Stimulated activated CD4-positive, alpha-beta T cell treated with anti-CD3 and anti-CD28 coated beads, TNF-alpha, amount 100 ng/mL, for 1 hour (primary cell): ENCODE data around the gene LZTFL1.
"Not testable (repeated sequence)": the region's sequence is repeated elsewhere in the genome, so short reads cannot be mapped to it uniquely, and the experiment has no call there.

Source experiments
- DNase-seq, 3 donors: peaks; one replicate each; pipeline ENCODE4 v3.0.0-alpha.2; 2020; ENCODE audit warnings: low read depth in 3 of 3, low spot score in 1 of 3

LZTFL1 gene

DNA sequence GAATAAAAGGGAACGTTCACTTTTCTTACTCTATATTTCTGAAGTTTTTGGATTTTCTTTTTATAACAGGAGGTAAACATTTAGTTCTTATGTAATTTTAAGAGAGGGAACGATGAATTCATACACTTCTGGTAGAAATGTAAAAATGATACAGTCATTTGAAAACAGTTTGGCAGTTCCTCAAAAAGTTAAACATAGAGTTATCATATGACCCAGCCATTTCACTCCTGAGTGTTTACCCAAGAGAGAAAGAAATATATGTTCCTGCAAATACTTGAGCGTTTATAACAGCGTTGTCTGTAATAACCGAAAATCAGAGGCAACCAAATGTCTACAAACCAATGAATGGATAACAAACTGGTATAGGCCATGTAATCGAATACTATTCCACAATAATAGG lies 23.6 kb upstream of the LZTFL1 start:
- DNase-seq: no peak

DNA sequence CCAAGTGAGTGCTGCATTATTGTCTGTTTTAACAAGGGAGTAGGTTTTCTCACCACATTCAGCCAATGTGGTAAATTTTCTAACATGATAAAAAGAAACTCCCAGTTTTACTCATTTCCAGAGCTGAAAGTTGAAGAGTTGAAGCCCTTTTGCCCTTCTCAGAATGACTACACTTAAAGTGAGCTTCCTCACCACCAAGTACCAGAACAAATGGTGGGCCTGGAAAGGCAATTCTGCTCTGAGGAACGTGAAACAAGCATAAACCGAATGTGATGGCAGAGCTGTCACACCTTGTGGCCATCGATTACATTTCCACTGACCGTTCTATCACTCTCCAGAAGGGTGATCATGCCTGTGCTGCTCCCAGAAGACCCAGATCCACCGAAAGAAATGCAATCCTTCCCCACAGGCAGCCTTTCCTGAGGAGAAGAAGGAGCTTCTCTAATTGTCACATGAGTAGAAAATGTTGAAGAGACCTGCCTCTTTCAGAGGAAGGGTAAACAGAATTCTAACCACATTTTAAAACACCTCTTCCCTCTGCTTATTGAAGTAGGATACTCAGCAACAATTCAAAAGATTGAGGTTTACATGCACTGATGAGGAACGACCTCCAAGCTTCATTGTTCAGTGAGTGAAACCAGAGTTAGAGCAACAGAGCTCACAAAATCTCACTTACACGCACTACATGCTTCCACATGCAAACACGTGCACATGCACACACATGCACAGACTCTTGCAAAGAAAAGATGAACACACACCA lies 23.0 kb upstream of the LZTFL1 start:
- DNase-seq: no peak

DNA sequence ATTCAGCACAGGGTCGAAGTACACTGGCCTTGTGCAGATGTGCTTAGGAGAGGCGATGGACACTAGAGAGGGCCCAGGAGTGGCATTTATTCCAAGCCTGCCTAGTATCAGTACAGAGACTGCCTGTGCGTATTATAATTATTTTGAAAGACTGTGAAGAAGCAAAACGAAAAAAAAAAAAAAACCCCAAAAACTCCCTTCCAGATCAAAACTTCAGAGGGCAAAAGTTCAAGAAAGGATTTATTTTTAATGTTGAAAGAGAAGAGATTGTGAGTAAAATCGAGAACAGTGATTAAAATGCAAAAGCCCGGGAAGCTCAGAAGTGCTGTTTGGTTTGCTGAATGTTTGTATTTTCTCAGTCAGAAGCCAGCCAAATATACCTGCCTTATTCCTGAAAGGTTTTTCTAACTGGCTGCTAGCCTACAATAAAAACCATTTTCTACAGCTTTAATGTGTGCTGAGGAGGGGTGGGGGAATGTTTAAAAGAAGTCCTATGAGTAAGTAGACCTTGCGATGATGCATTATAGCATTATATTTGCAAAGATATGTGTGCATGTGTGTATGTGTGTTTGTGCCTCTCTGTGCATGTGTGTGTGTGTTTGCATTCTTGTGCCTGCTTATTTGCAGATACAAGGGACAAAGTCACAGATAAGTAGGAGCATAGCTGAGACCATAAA lies 19.3 kb upstream of the LZTFL1 start:
- no peak for DNase-seq

DNA sequence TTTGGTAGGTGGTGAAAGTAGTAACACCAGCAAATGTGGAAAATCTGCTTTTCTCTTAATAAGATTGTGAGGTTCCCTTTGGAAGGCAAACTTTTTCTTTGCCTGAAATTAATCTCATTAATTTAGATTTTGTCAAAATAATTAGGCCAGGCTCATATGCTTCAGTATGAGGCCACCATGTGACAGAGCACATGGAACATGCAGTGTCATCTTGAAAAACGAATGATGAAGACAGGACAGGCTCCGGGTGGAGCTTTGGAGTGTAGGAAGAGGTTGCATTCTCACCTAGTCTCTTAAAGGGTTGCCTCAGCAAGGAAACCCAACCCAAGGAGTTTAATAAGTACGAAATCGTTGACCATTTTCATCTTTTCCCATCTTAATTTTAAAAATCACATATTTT lies 18.6 kb upstream of the LZTFL1 start:
- no peak for DNase-seq

DNA sequence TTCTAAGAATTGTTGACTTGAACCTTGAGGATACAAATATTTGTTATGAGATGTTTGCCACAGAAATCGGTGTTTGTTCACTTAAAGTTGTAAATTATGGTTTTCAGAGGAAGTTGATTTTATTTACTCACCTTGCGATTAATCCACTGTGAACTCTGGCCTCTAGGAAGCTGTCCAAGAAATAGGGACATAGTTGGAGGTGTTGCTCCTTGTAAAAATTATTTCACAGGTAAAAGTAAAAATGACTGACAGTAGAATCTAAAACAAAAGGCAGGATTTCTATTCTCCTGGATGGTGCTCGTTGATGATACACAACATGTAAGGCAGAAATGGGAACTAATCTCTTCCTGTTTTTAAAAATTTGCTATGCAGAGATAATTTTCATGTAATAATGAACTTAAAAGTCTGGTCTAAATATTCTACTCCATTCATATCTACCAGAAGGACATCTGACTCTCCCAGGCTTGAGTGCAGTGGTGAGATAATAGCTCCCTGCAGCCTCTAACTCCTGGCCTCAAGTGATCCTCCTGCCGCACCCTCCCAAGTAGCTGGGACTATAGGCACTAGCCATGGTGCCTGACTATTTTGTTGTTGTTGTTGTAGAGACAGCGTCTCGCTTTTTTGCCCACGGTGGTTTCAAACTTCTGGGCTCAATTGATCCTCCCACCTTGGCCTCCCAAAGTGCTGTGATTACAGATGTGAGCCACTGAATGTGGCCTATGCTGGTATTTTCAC lies 17.1 kb upstream of the LZTFL1 start:
- no peak for DNase-seq

DNA sequence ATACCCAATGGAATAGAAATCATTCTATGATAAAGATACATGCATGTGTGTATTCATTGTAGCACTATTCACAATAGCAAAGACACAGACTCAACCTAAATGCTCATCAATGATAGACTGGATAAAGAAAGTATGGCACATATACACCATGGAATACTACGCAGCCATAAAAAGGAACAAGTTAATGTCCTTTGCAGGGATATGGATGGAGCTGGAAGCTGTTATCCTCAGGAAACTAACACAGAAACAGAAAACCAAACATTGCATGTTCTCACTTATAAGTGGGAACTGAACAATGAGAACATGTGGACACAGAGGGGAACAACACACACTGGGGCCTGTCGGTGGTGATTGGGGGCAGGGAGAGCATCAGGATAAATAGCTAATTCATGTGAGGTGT lies 15.1 kb upstream of the LZTFL1 start:
- DNase-seq: not testable (repeated sequence)

DNA sequence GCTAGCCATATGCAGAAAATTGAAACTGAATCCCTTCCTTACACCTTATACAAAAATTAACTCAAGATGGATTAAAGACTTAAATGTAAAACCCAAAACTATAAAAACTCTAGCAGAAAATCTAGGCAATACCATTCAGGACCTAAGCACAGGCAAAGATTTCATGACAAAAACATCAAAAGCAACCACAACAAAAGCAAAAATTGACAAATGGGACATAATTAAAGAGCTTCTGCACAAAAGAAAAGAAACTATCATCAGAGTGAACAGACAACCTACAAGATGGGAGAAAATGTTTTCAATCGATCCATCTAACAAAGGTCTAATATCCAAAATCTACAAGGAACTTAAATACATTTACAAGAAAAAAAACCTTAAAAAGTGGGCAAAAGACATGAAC lies 14.4 kb upstream of the LZTFL1 start:
- DNase-seq: not testable (repeated sequence)

DNA sequence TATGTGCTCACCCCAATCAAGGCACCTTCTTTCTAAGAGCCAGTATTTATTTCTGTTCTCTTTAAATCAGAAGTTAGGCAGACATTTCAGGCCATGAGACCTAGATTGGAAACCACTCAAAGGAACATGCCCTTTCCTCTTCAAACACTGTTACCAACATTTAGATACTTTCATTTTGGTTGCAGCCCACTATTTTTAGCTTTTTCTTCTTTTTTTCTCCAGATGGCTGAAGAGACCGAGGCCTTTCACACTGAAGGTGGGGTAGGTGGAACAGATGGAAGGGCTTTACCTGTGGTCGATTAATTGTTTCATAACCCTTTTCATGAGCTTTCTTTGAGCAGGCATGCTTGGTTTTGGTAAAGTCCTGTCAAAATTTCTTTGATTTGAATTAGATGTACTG lies 10.9 kb upstream of the LZTFL1 start:
- DNase-seq: no peak

DNA sequence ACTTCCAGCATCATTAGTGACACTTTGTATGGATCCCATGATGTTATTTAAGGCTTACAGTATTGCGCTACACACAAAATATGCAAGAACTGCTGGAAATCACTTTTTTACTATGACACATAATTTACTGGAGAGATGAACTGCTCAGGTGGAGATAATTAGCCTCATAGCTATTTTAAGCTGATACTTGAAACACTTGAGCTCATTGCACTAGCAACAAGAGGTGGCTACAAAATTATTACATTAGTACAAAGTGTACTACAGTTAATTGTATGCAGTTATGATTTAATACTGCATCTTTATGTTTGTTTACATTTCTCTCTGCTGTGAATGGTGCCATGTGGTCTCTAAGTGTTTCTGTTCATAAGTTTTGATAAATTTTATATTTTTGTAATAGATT lies 6.5 kb upstream of the LZTFL1 start:
- DNase-seq: no peak

DNA sequence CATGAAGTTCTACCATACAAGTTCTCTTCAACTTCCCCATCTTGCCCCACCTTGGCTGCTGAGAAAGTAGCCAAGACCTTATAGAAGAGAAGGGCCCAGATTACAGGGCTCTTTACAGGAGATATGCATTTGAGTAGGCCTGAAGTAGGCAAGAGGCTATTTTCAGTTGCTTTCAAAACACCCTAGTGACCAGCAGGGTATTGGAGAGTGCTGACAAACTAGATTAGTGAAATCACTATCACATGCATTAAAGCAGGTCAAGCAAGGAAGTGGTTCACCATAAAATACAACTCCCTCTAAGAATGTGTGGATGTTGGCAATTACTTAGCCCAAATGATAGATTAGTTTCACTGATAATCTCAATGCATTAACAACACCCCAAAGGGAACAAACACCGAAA lies 2.7 kb upstream of the LZTFL1 start:
- DNase-seq: no peak

DNA sequence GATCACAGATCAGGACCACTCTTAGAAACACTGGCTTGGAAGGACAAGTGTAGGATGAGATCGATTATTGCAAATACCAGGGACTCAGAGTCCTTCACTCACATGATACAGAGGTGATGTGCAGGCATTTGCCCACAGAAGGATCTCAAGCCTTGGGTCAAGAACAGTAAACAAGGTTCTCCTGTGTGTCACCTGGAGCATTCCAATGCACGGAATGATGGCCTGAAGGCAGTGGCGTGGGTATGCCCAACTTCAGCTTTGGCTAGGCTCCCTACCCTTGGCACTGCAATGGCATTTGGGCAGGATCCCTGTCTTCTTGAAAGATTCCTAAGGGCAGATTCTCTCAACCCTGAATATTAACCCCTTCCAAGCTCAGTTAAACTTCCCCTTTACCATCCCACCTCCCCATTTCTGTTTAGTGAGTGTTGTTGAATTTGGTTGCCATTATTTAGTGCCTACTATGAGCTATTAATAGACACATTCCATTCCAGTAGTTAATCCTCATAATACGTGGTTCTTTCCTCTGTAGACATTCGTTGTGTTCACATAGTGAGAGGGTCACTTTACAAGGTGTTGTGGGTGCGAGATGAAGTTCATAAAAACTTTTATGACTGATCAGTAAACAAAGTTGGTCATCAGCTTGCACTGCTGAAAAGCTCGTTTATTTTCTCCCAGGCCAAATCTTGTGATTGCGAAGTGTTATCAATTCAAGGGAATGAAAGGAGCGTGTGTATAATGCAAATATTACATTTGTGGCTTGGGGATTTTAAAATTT lies 1.1 kb upstream of the LZTFL1 start:
- no peak for DNase-seq

DNA sequence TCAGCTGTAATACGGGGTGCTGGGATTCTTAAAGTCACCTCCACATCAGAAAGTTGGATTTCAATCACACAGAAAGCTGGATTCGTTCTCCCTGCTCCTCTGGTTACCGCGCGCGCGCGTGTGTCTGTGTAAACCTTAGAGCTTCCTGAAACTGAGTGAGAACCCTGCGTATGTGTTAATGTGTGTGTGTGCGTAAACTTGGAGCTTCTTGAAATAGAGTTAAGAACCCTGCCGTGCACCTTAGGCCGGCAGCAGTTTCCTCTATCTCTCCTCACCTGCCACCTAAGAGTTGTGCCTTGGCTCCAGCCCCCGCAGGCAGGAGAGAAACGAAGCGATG lies 531 bp downstream of the LZTFL1 start:
- no peak for DNase-seq

DNA sequence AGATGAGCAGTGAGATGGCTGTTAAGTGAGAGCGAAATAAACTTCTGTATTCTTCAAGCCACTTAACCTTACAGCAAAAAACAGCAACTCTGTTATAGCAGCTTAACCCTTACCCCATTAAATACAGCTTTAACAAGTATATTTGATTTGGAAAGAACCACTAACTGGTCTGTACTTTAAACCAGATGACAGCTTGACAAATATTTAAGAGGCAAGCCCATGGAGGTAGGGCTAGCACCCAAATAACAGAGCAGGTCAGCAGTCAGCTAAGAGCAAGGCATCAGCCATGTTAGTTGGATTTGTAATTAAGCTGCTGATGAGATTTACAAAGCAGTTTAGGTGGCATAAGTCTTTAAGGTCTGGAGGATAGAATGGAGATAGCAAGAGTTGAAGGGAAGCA lies 3.5 kb downstream of the LZTFL1 start:
- no peak for DNase-seq

DNA sequence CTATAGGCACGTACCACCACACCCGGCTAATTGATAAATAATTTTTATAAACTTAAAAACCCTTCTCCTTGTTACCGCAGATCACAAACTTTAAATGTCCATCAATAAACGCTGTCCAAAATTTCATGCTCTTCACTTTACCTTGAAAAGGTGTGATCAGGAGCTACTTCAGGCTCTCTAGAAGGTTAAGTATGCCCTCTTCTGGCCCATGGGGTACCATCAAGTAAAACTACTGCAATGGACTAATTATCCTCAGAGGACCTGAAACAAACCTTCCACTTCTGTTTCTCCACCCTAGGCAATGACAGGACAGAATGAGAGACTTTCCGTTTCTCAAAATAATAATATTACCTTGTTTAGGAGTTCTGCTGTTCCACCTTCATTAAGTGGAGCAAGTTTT lies 9.2 kb downstream of the LZTFL1 start:
- no peak for DNase-seq

DNA sequence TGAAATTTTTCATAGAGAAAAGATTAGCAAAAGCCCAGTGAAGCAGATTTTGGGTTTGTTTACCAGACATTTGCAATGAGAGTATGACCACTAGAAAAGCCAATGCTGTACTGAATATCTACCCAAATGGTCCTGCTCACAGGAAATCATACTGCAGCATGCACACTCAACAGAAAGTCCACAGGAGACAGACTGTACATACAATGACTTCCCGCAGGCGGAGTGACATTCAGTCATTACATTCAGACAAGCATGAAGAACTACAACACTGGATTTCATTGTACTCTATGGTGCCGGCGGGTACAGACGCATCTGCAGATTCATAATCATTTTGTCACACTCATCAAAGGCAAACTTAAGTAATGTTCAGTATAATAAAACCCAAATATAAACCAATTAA lies 11.8 kb downstream of the LZTFL1 start:
- DNase-seq: no peak

DNA sequence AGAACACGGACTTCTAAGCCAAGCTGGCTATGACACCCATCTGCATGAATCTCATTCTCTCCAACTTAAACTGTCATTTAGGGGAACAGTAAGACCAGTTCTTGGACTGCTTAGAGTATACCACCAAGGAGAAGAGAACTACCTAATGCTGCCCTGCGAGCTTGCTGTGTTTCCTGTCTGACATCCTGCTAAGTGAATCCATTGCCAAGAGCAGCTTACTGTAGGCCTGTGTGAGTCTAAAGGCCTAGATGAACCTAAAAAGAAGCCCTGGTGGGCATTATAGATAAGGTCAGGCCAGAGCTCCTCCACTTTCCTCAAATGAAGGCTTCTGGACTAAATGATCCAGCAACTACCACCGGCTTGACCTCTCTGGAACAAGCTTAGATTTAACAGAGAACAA lies 15.0 kb downstream of the LZTFL1 start:
- no peak for DNase-seq

DNA sequence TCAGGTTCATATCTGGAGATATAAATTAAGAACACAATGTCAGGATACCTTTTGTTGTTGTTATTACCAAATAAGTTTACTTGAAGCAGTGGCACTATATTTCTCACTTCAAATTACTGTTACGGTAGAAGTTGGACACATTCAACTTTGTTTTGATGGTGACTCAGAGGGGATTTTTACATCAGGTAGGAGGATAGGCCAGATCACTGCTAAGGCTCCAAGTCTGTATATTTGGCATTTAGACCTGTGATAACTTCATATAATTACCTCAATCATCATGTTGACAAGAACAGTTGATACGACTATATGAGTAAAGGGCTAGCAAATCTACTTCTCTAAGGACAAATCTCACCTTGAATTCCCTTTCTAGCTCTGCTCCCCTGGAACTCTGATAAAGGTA lies 15.6 kb downstream of the LZTFL1 start:
- DNase-seq: no peak

DNA sequence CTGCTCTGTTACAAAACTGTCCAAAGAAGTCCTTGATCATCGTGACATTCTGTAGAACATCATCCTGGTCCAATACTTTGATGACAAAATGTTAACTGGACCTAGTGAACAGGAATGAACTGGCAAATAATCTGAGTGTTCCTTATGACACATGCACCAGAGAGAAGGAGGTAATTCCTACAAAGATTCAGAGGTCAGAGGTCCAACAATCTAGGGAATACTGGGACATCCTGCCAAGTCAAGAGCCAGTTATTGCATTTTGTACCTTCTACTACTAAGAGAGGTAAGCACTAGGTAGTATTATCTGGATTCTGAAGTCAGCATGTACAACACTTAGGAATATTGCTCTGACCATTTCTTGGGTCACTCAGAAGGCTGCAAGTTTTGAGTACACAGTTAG lies 20.8 kb downstream of the LZTFL1 start:
- no peak for DNase-seq

DNA sequence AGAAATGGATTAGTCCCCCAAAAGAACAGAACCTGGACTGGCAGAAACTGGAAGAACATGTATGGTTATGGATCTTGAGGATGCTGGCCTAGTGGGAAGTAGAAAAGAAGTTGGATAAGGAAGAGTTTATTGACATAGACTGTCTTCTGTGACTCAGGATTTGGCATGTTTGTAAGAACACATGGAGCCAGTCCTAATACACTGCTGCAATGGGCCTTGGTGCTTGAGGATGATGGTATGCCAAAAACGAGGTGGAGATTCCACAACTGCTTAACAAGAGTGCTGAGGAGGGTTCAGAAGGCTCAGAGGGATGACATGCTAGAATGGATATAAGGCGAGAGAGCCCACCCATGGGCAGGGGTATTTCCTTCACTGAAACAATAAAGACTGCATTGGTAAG lies 22.4 kb downstream of the LZTFL1 start:
- no peak for DNase-seq

DNA sequence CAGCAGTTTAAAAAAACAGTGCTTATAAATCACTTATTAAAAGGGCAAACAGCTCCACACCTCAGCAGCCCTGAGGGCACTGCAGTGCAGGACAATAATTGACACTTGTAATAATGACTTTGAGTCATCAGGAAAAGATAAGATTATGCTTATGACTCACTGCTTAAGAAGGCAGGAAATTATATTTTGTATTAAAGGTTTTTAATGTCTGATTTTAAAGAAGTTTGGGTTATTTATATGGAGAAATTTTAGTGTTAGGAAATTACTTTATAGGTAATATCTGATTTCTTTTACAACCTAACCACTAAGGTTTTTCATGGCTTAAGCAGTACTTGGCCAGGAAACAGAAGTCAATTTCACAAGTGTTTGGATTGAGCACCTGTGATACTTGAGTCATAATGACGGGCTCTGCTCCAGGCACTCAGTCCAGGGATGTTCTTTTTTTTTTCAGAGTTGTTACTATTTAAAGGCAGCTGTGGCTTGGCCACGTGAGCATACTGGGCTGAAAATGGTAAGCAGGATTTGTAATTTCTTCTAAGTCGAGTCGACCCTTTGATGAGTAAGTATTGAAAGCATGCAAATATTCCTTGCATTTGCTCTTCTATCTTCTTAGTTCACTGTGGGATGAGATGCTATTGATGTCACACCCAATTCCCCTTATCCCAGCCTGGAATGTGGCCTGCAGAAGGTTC lies 23.9 kb downstream of the LZTFL1 start:
- no peak for DNase-seq

DNA sequence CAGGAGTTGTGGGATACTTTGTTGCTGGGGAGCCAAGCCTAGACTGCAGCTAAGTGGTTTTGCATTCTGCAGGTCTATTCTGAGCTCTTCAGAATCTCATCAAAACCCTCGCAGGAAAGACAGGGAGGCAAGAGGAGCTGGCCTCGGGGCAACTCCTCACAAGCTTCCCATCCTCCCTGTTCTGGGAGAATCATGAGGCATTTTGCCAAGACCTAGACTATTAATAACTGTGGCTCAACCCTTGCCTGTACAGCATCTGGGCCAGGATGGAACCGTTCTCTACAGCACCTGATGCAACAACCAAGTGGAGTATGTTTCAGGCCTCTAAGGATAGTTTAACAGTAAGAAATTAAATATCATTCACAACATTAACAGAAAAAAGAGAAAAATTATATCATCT lies 25.4 kb downstream of the LZTFL1 start:
- no peak for DNase-seq
